Kidney epithelial cell (primary cell): ENCODE data around the gene VSTM5. TPM values are rescaled to one million over a fixed set of nuclear protein-coding genes. Genes with fewer than 3 reads are reported as not detected.

Source experiments
- DNase-seq: peaks from one replicate; pipeline ENCODE4 v3.0.0-alpha.2; 2010; ENCODE audit warnings: low read depth
- H3K27me3 ChIP-seq: 2 replicates; pipeline ENCODE4 v1.6.0; 2011; ENCODE audit warnings: low read length; ENCODE audit not compliant: control insufficient read depth, insufficient read depth
- H3K36me3 ChIP-seq: 2 replicates; pipeline ENCODE4 v1.5.1; 2011; ENCODE audit warnings: low read length; ENCODE audit not compliant: control insufficient read depth, insufficient read depth
- H3K4me3 ChIP-seq: 2 replicates; pipeline ENCODE4 v1.5.1; 2011; ENCODE audit warnings: low read depth, mild to moderate bottlenecking, control low read depth, low read length
- total RNA-seq: library from RNA; depleted of rRNA; stranded (reverse); fragments of >200 nt; gene quantifications from 2 replicates; pipeline ENCODE4 v1.2.3, GENCODE V29; 2015
- TF ChIP-seq, protein P1 (sequence below): IDR thresholded peaks from 2 replicates; pipeline ENCODE4 v1.5.1; 2011; ENCODE audit warnings: mild to moderate bottlenecking, moderate library complexity, low read length, control low read depth, inconsistent platforms; ENCODE audit not compliant: insufficient read depth, poor library complexity, severe bottlenecking

VSTM5 gene
- total RNA-seq, 1 donor from 2014 or later, result 0.29 TPM

DNA sequence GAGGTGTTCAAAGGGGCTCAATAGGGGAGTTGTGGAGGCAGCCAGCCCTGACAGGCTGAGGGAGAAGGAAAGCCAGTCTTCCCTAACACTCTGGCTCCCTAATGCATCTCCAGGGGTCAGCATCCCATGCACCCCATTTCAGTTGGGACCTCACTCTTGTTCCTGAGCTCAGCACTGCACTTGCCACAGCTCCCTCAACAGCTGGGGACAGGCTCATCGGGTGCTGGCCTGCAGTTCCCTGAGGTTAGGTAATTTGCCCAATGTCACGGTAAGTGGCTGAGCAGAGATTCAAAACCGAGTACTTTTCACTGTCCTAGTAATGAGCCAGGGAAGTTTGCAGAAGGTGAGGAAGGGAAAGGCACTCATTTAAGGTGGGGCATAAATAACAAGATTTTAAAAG lies 20.8 kb downstream of the VSTM5 start:
- H3K36me3 ChIP-seq, result no peaks in the 10 kb centered on the region
- TF ChIP-seq, protein P1, sequence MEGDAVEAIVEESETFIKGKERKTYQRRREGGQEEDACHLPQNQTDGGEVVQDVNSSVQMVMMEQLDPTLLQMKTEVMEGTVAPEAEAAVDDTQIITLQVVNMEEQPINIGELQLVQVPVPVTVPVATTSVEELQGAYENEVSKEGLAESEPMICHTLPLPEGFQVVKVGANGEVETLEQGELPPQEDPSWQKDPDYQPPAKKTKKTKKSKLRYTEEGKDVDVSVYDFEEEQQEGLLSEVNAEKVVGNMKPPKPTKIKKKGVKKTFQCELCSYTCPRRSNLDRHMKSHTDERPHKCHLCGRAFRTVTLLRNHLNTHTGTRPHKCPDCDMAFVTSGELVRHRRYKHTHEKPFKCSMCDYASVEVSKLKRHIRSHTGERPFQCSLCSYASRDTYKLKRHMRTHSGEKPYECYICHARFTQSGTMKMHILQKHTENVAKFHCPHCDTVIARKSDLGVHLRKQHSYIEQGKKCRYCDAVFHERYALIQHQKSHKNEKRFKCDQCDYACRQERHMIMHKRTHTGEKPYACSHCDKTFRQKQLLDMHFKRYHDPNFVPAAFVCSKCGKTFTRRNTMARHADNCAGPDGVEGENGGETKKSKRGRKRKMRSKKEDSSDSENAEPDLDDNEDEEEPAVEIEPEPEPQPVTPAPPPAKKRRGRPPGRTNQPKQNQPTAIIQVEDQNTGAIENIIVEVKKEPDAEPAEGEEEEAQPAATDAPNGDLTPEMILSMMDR, result no peak

GRCh38 chr11:93827363-93827762 lies 23.1 kb downstream of the VSTM5 start:
- TF ChIP-seq, protein P1, result no peak
- no peak for DNase-seq
- Histone ChIP-seq H3K4me3 (no peak overlapping the region), H3K36me3 (no peaks in the 10 kb centered on the region), H3K27me3 (no peaks in the 10 kb centered on the region)

More for the DNA sequence above, 20.8 kb downstream of the VSTM5 start:
- H3K27me3 ChIP-seq, result no peaks in the 10 kb centered on the region
- DNase-seq, result no peak
- no peak overlapping the region for H3K4me3 ChIP-seq

- H3K4me3 ChIP-seq, result no peak overlapping the region
- no peak for DNase-seq
Measured at GRCh38 chr11:93823210-93823609, 27.2 kb downstream of the VSTM5 start.

GRCh38 chr11:93822359-93822758 lies 28.1 kb downstream of the VSTM5 start:
- H3K36me3 ChIP-seq, result no peaks in the 10 kb centered on the region
- no peak overlapping the region for H3K4me3 ChIP-seq
- DNase-seq, result peak; percentile 26
- no peaks in the 10 kb centered on the region for H3K27me3 ChIP-seq
- TF ChIP-seq, protein P1, result no peak

More at GRCh38 chr11:93823210-93823609, 27.2 kb downstream of the VSTM5 start:
- TF ChIP-seq, protein P1, result no peak
- Histone ChIP-seq H3K36me3 (no peaks in the 10 kb centered on the region), H3K27me3 (no peaks in the 10 kb centered on the region)

GRCh38 chr11:93821617-93822016 lies 28.8 kb downstream of the VSTM5 start:
- H3K27me3 ChIP-seq, result no peaks in the 10 kb centered on the region
- no peak for DNase-seq
- no peak overlapping the region for H3K4me3 ChIP-seq
- TF ChIP-seq, protein P1, result no peak
- H3K36me3 ChIP-seq, result no peaks in the 10 kb centered on the region

- no peaks in the 10 kb centered on the region for H3K36me3 ChIP-seq
- H3K4me3 ChIP-seq, result no peak overlapping the region
- DNase-seq, result no peak
- H3K27me3 ChIP-seq, result no peaks in the 10 kb centered on the region
- TF ChIP-seq, protein P1, result no peak
Measured at GRCh38 chr11:93820847-93821246, 29.6 kb downstream of the VSTM5 start.
